H1 (cell line): ENCODE measurements around the gene KCNJ16. TPM values are rescaled to one million over a fixed set of nuclear protein-coding genes. Genes with fewer than 3 reads are reported as not detected.

Experiments
- CTCF ChIA-PET: fragments of 300-600 bp; sonication (Branson Sonifier 250); formaldehyde crosslinking; loops from one replicate; lab custom pipeline; 2021; ENCODE audit not compliant: partially characterized antibody; lab: Charles Lee
- POLR2A ChIA-PET: fragments of 300-600 bp; sonication (Branson Sonifier 250); formaldehyde crosslinking; loops from one replicate; lab custom pipeline; 2021; ENCODE audit warnings: inconsistent platforms; ENCODE audit not compliant: partially characterized antibody; lab: Charles Lee
- DNase-seq, 2 experiments: peaks; one replicate each; pipeline versions ENCODE4 v3.0.0 to v3.0.0-alpha.2; 2010 to 2022; ENCODE audit warnings: low spot score in 2 of 2, low read depth in 1 of 2, mixed read lengths in 1 of 2
- FAIRE-seq: peaks from 2 replicates; lab custom pipeline; 2011; peaks lifted over from hg19 to GRCh38; lab: Jason Lieb, UNC
- H2AFZ ChIP-seq: 2 replicates; pipeline ENCODE4 v1.8.1; 2012; ENCODE audit warnings: low read length, inconsistent platforms
- H2AK5ac ChIP-seq: 2 replicates; pipeline ENCODE4 v1.6.1; 2013; ENCODE audit warnings: low read depth, low read length
- H2BK120ac ChIP-seq: replicated peaks from 2 replicates; pipeline ENCODE3; 2013; ENCODE audit warnings: low read depth, low read length, inconsistent platforms
- H2BK12ac ChIP-seq: 2 replicates; pipeline ENCODE4 v1.6.1; 2013; ENCODE audit warnings: low read depth, low read length
- H2BK15ac ChIP-seq: 2 replicates; pipeline ENCODE4 v1.6.1; 2013; ENCODE audit warnings: low read length
- H2BK20ac ChIP-seq: 2 replicates; pipeline ENCODE4 v1.6.1; 2013; ENCODE audit warnings: low read length
- H2BK5ac ChIP-seq: 2 replicates; pipeline ENCODE4 v1.6.1; 2013; ENCODE audit warnings: low read depth, low read length
- H3K14ac ChIP-seq: 2 replicates; pipeline ENCODE4 v1.6.1; 2013; ENCODE audit warnings: inconsistent platforms; ENCODE audit not compliant: insufficient read length
- H3K18ac ChIP-seq: 2 replicates; pipeline ENCODE4 v1.6.1; 2013; ENCODE audit warnings: low read length; ENCODE audit errors: extremely low read depth
- H3K23ac ChIP-seq: 2 replicates; pipeline ENCODE4 v1.6.1; 2013; ENCODE audit warnings: inconsistent platforms; ENCODE audit not compliant: insufficient read length
- H3K23me2 ChIP-seq: 2 replicates; pipeline ENCODE4 v1.6.1; 2013; ENCODE audit warnings: low read depth, low read length
- H3K27ac ChIP-seq: 2 replicates; pipeline ENCODE4 v1.6.1; 2011; ENCODE audit warnings: low read depth, low read length, inconsistent platforms
- H3K27me3 ChIP-seq, 4 experiments: replicated peaks in 1 of 4; 1 replicate in 1 of 4; 2 replicates in 3 of 4; pipeline versions ENCODE4 v1.6.1 to v1.8.1; 2011 to 2013; ENCODE audit warnings: low read length in 3 of 4, mild to moderate bottlenecking in 3 of 4, inconsistent platforms in 2 of 4, mixed read lengths in 2 of 4, moderate library complexity in 1 of 4; ENCODE audit not compliant: control insufficient read depth in 3 of 4, insufficient read depth in 3 of 4; ENCODE audit errors: extremely low read depth in 1 of 4
- H3K36me3 ChIP-seq, 4 experiments: 2 replicates each; pipeline versions ENCODE4 v1.6.1 to v1.8.1; 2011 to 2013; ENCODE audit warnings: mild to moderate bottlenecking in 4 of 4, low read length in 3 of 4, moderate library complexity in 2 of 4, control low read depth in 1 of 4, inconsistent platforms in 1 of 4; ENCODE audit not compliant: insufficient read depth in 4 of 4, control insufficient read depth in 2 of 4
- H3K4ac ChIP-seq: replicated peaks from 2 replicates; pipeline ENCODE3; 2013; ENCODE audit warnings: low read length, low read depth, mixed read lengths, inconsistent platforms; ENCODE audit not compliant: insufficient read length
- H3K4me1 ChIP-seq, 4 experiments: replicated peaks in 1 of 4; 1 replicate in 1 of 4; 2 replicates in 3 of 4; pipeline versions ENCODE4 v1.6.1 to v1.8.1; 2011 to 2013; ENCODE audit warnings: low read length in 3 of 4, inconsistent platforms in 2 of 4, mixed read lengths in 1 of 4; ENCODE audit not compliant: insufficient read depth in 4 of 4, control insufficient read depth in 3 of 4
- H3K4me2 ChIP-seq, 2 experiments: 2 replicates each; pipeline versions ENCODE4 v1.6.1 to v1.8.1; 2011 to 2013; ENCODE audit warnings: low read depth in 2 of 2, low read length in 2 of 2, control low read depth in 1 of 2, inconsistent platforms in 1 of 2, mild to moderate bottlenecking in 1 of 2; ENCODE audit not compliant: insufficient read depth in 1 of 2
- H3K4me3 ChIP-seq, 4 experiments: fragments of 200-600, 300-600 bp in 1 of 4; sonication (generic), shearing (Covaris generic), sonication (Bioruptor Twin) in 1 of 4; 2 replicates each; pipeline versions ENCODE4 v1.5.1 to v1.8.1; 2011 to 2016; ENCODE audit warnings: low read length in 4 of 4, low read depth in 3 of 4, control low read depth in 2 of 4, inconsistent platforms in 2 of 4, mild to moderate bottlenecking in 2 of 4, mixed read lengths in 1 of 4, moderate library complexity in 1 of 4; ENCODE audit not compliant: insufficient read depth in 2 of 4; ENCODE audit errors: extremely low read depth in 1 of 4
- H3K56ac ChIP-seq: replicated peaks from 2 replicates; pipeline ENCODE3; 2013; ENCODE audit warnings: low read depth, mild to moderate bottlenecking, mixed read lengths, low read length, inconsistent platforms; ENCODE audit not compliant: insufficient read length
- H3K79me1 ChIP-seq: 2 replicates; pipeline ENCODE4 v1.6.1; 2013; ENCODE audit warnings: low read depth, low read length, control low read depth
- H3K79me2 ChIP-seq, 2 experiments: 2 replicates each; pipeline versions ENCODE4 v1.6.1 to v1.8.1; 2012 to 2013; ENCODE audit warnings: low read length in 2 of 2, mild to moderate bottlenecking in 2 of 2, inconsistent platforms in 1 of 2; ENCODE audit not compliant: insufficient read depth in 2 of 2, control insufficient read depth in 1 of 2
- H3K9ac ChIP-seq, 4 experiments: replicated peaks in 1 of 4; 1 replicate in 1 of 4; 2 replicates in 3 of 4; pipeline versions ENCODE4 v1.6.1 to v1.8.1; 2011 to 2013; ENCODE audit warnings: low read depth in 3 of 4, low read length in 3 of 4, control low read depth in 2 of 4, mild to moderate bottlenecking in 2 of 4, moderate library complexity in 2 of 4, inconsistent platforms in 1 of 4; ENCODE audit errors: extremely low read depth in 1 of 4
- H3K9me3 ChIP-seq, 2 experiments: 2 replicates each; pipeline versions ENCODE4 v1.6.1 to v1.8.1; 2012 to 2013; ENCODE audit warnings: mild to moderate bottlenecking in 2 of 2, moderate library complexity in 2 of 2, control low read depth in 1 of 2, inconsistent platforms in 1 of 2, low read depth in 1 of 2, low read length in 1 of 2, mixed read lengths in 1 of 2; ENCODE audit not compliant: insufficient read depth in 2 of 2
- H4K20me1 ChIP-seq, 2 experiments: replicated peaks in 1 of 2; 2 replicates each; pipeline versions ENCODE3 to v1.8.1; 2011 to 2013; ENCODE audit warnings: inconsistent platforms in 2 of 2, low read length in 2 of 2, mild to moderate bottlenecking in 1 of 2; ENCODE audit not compliant: insufficient read depth in 2 of 2, control insufficient read depth in 1 of 2
- H4K5ac ChIP-seq: 2 replicates; pipeline ENCODE4 v1.6.1; 2013; ENCODE audit warnings: low read length, low read depth, mixed read lengths, inconsistent platforms; ENCODE audit not compliant: insufficient read length
- H4K8ac ChIP-seq: 2 replicates; pipeline ENCODE4 v1.8.0; 2013; ENCODE audit warnings: mild to moderate bottlenecking, moderate library complexity, low read length, inconsistent platforms; ENCODE audit not compliant: insufficient read depth; ENCODE audit errors: extremely low read depth
- H4K91ac ChIP-seq: replicated peaks from 2 replicates; pipeline ENCODE3; 2013; ENCODE audit warnings: low read length, mixed read lengths, inconsistent platforms; ENCODE audit not compliant: insufficient read length
- BACH1 ChIP-seq: IDR thresholded peaks from 2 replicates; pipeline ENCODE4 v1.6.1; 2012; ENCODE audit warnings: low read length, improper control_type of control experiment
- BCL11A ChIP-seq, 2 experiments: IDR thresholded peaks; one replicate each; pipeline ENCODE4 v1.6.1; 2011; ENCODE audit warnings: low read depth in 2 of 2, low read length in 2 of 2, mild to moderate bottlenecking in 2 of 2
- GTF2F1 ChIP-seq: IDR thresholded peaks from 2 replicates; pipeline ENCODE4 v1.6.1; 2012; ENCODE audit warnings: low read depth, low read length, improper control_type of control experiment, borderline replicate concordance
- JUN ChIP-seq: IDR thresholded peaks from 2 replicates; pipeline ENCODE4 v1.6.1; 2011; ENCODE audit warnings: low read depth, mild to moderate bottlenecking, improper control_type of control experiment, low read length
- MAFK ChIP-seq: IDR thresholded peaks from 2 replicates; pipeline ENCODE4 v1.6.1; 2012; ENCODE audit warnings: low read depth, mild to moderate bottlenecking, improper control_type of control experiment, low read length
- NANOG ChIP-seq: IDR thresholded peaks from 2 replicates; pipeline ENCODE4 v1.6.1; 2011; ENCODE audit warnings: low read length, low read depth, mild to moderate bottlenecking, inconsistent platforms; ENCODE audit not compliant: insufficient read depth, poor library complexity, severe bottlenecking
- NRF1 ChIP-seq: IDR thresholded peaks from 2 replicates; pipeline ENCODE4 v1.6.1; 2011; ENCODE audit warnings: mild to moderate bottlenecking, low read depth, low read length, improper control_type of control experiment
- PHF8 ChIP-seq: fragments of 200-600 bp; sonication (generic); conservative IDR thresholded peaks from 2 replicates; pipeline ENCODE4 v1.7.1; 2012; ENCODE audit warnings: low read depth, mild to moderate bottlenecking, inconsistent platforms, low read length, moderate library complexity
- RFX5 ChIP-seq: IDR thresholded peaks from 2 replicates; pipeline ENCODE4 v1.6.1; 2011; ENCODE audit warnings: low read depth, low read length, improper control_type of control experiment, borderline replicate concordance
- RNF2 ChIP-seq: fragments of 200-900, 300-1000 bp; sonication (generic); IDR thresholded peaks from 2 replicates; pipeline ENCODE4 v1.7.1; 2016; ENCODE audit warnings: borderline replicate concordance, low read depth, mild to moderate bottlenecking, antibody characterized with exemption, low read length; ENCODE audit not compliant: poor library complexity, severe bottlenecking; ENCODE audit errors: missing control alignments
- SP1 ChIP-seq: IDR thresholded peaks from 2 replicates; pipeline ENCODE4 v1.6.1; 2011; ENCODE audit warnings: low read depth, low read length
- TCF12 ChIP-seq: IDR thresholded peaks from 2 replicates; pipeline ENCODE4 v1.6.1; 2011; ENCODE audit warnings: low read depth, mild to moderate bottlenecking, low read length
- ZNF274 ChIP-seq: IDR thresholded peaks from 2 replicates; pipeline ENCODE4 v1.7.0; 2012; ENCODE audit warnings: low read length, borderline replicate concordance; ENCODE audit errors: extremely low read depth
- WGBS, 2 experiments: shearing (Covaris generic) in 1 of 2; methylation state at CpG; one replicate each; pipeline versions ENCODE4 v1.1.6 to v1.1.7; 2013 to 2015; ENCODE audit warnings: low lambda C conversion rate in 2 of 2, mixed read lengths in 2 of 2, inconsistent platforms in 1 of 2, low coverage in 1 of 2, missing lambda C conversion rate in 1 of 2; ENCODE audit not compliant: insufficient replicate concordance in 2 of 2, insufficient coverage in 1 of 2, insufficient read length in 1 of 2; ENCODE audit errors: extremely low coverage in 1 of 2, missing lambda C conversion rate in 1 of 2; 5-methylcytosine and 5-hydroxymethylcytosine counted together
- polyA plus RNA-seq, 7 experiments: library from polyadenylated mRNA; depleted of rRNA in 3 of 7; stranded (reverse) in 5 of 7; unstranded in 2 of 7; fragments of >200 nt in 5 of 7; fragments of 200-250 nt in 2 of 7; gene quantifications; 1 replicate in 5 of 7; 2 replicates in 1 of 7; 4 replicates in 1 of 7; pipeline versions ENCODE4 v1.2.1 to v1.2.3, GENCODE V29; 2011 to 2013; ENCODE audit warnings: missing spikeins in 2 of 7, mixed read lengths in 2 of 7
- total RNA-seq: library from RNA; stranded (reverse); fragmentation: NEBNext Ultra II Directional; extraction: Animal tissue kit (Norgen Biotek cat#: 25700); gene quantifications from 2 replicates; pipeline ENCODE4 v1.2.1, GENCODE V29; 2021

The KCNJ16 gene
- total and polyA plus RNA-seq, 2 of the 8 experiments (the other 6 are each of a cell fraction or from before 2014, with no cell fraction given), result not detected

GRCh38 chr17:70172449-70172848 is 97.4 kb downstream of the KCNJ16 start:
- no peak overlapping the region for H3K9ac ChIP-seq
- no peak overlapping the region for H3K56ac ChIP-seq
- no peak overlapping the region for H4K5ac ChIP-seq
- peaks cover 0 to 29% (median 13%) of the 10 kb centered on the region in 4 experiments; a peak in 5 of 7 replicates for H3K27me3 ChIP-seq
- H2BK20ac ChIP-seq, result no peak overlapping the region
- WGBS, 2 experiments, result 84% methylated on average over 2 of the region's 2 CpGs; no CpG with 5 or more reads in 1 of the 2 experiments
- H3K79me1 ChIP-seq, result no peaks in the 10 kb centered on the region
- no peak overlapping the region for H2BK120ac ChIP-seq
- FAIRE-seq, result no peak
- no peaks in the 10 kb centered on the region for H3K79me2 ChIP-seq
- no peak for DNase-seq
- no peak overlapping the region for H3K14ac ChIP-seq
- no peak overlapping the region for H3K27ac ChIP-seq
- H3K23ac ChIP-seq, result no peak overlapping the region
- H4K91ac ChIP-seq, result no peak overlapping the region
- peaks cover 15% of the 10 kb centered on the region for H3K23me2 ChIP-seq
- no peak overlapping the region for H3K4me2 ChIP-seq
- no peak overlapping the region for H3K18ac ChIP-seq
- H2BK5ac ChIP-seq, result no peak overlapping the region
- H3K9me3 ChIP-seq, result no peaks in the 10 kb centered on the region
- ChIA-PET POLR2A (no interaction called here), CTCF (no interaction called here)
- no peak overlapping the region for H4K8ac ChIP-seq
- no peaks in the 10 kb centered on the region for H4K20me1 ChIP-seq
- no peak overlapping the region for H3K4ac ChIP-seq
- H3K36me3 ChIP-seq, result no peaks in the 10 kb centered on the region
- no peak overlapping the region for H3K4me3 ChIP-seq
- H2AFZ ChIP-seq, result no peak overlapping the region
- H2AK5ac ChIP-seq, result no peak overlapping the region
- H2BK15ac ChIP-seq, result no peak overlapping the region
- no peak overlapping the region for H2BK12ac ChIP-seq
- no peaks in the 10 kb centered on the region; a peak in 2 of 7 replicates for H3K4me1 ChIP-seq
- TF ChIP-seq BCL11A (IDR thresholded peaks at IDR 0.05; ENCODE audit: low read depth in 2 of 2, low read length in 2 of 2), result no peak
- no peak for TF ChIP-seq ZNF274
- TF ChIP-seq BACH1, result no peak
- no peak for TF ChIP-seq GTF2F1
- no peak for TF ChIP-seq JUN
- no peak for TF ChIP-seq NANOG
- no peak for TF ChIP-seq NRF1
- TF ChIP-seq TCF12, result no peak
- no peak for TF ChIP-seq MAFK
- TF ChIP-seq PHF8, result no peak
- TF ChIP-seq RNF2, result no peak
- no peak for TF ChIP-seq RFX5
- TF ChIP-seq SP1, result no peak
